Stomach (tissue), 9 donors: Measurements from ENCODE around the gene NXPE4. TPM values are rescaled to one million over a fixed set of nuclear protein-coding genes. Genes with fewer than 3 reads are reported as not detected.
"Not testable (repeated sequence)": the region's sequence is repeated elsewhere in the genome, so short reads cannot be mapped to it uniquely, and the experiment has no call there.

Experiments used
- DNase-seq, 2 donors: peaks; one replicate each; pipeline versions ENCODE4 v3.0.0 to v3.0.0-alpha.2; 2013 to 2019
- H3K27ac ChIP-seq, 5 donors: fragments of 200-600 bp in 4 of 5; sonication (generic) in 4 of 5; one replicate each; pipeline ENCODE4 v1.5.1; 2013 to 2019; ENCODE audit warnings: mild to moderate bottlenecking in 1 of 5, moderate library complexity in 1 of 5
- H3K27me3 ChIP-seq, 3 donors: fragments of 200-600 bp; sonication (generic); one replicate each; pipeline ENCODE4 v1.5.1; 2017 to 2019; ENCODE audit warnings: mixed run types in 1 of 3
- H3K36me3 ChIP-seq, 4 donors: fragments of 200-600 bp; sonication (generic); 1 replicate in 3 of 4; 2 replicates in 1 of 4; pipeline ENCODE4 v1.5.1; 2016 to 2019
- H3K4me1 ChIP-seq, 4 donors: fragments of 200-600 bp; sonication (generic); one replicate each; pipeline ENCODE4 v1.5.1; 2016 to 2019
- H3K4me3 ChIP-seq, 4 donors: fragments of 200-600 bp; sonication (generic) in 3 of 4; one replicate each; pipeline ENCODE4 v1.5.1; 2016 to 2019; ENCODE audit warnings: mild to moderate bottlenecking in 1 of 4
- H3K9me3 ChIP-seq, 4 donors: fragments of 200-600 bp; sonication (generic); one replicate each; pipeline ENCODE4 v1.5.1; 2016 to 2019
- CTCF ChIP-seq, 7 experiments: fragments of 450-650 bp in 4 of 7; fragments of 200-600 bp in 3 of 7; sonication (generic) in 3 of 7; IDR thresholded peaks; one replicate each; pipeline ENCODE4 v1.5.1; 2016 to 2019; ENCODE audit warnings: antibody characterized with exemption in 7 of 7, control low read depth in 2 of 7, mild to moderate bottlenecking in 1 of 7
- EP300 ChIP-seq: sonication (generic); formaldehyde crosslinking; IDR thresholded peaks from one replicate; pipeline ENCODE4 v1.6.1; 2017; ENCODE audit warnings: antibody characterized with exemption
- POLR2A ChIP-seq, 4 donors: fragments of 450-650 bp; IDR thresholded peaks; one replicate each; pipeline ENCODE4 v1.6.1; 2016; ENCODE audit warnings: antibody characterized with exemption in 4 of 4, control low read depth in 2 of 4, mild to moderate bottlenecking in 1 of 4, moderate library complexity in 1 of 4
- POLR2AphosphoS5 ChIP-seq, 3 donors: sonication (generic); formaldehyde crosslinking; IDR thresholded peaks; one replicate each; pipeline ENCODE4 v1.6.1; 2016; ENCODE audit warnings: antibody characterized with exemption in 3 of 3
- WGBS, 5 donors: extraction: QIAGEN DNeasy Blood & Tissue Kit in 3 of 5; methylation state at CpG; one replicate each; pipeline versions ENCODE4 v1.1.5 to v1.1.7; 2013 to 2018; 5-methylcytosine and 5-hydroxymethylcytosine counted together
- intact Hi-C: fragments of 100-400 bp; cut with DNase I; formaldehyde crosslinking; loops from one replicate; pipeline ENCODE4 v1.15.1; 2023; ENCODE audit warnings: low total_unique reads
- polyA plus RNA-seq, 3 donors: library from polyadenylated mRNA; stranded (reverse); fragments of 200-250 nt; gene quantifications; one replicate each; pipeline ENCODE4 v1.2.3, GENCODE V29; 2013
- total RNA-seq, 5 donors: library from RNA; depleted of rRNA; stranded (reverse); fragments of >200 nt; gene quantifications; one replicate each; pipeline versions ENCODE4 v1.1.0 to v1.2.3, GENCODE V29; 2014 to 2016
- donor health status: healthy with polysubstance abuse.
- donor health status: Bipolar disorder and iron deficiency.
- donor health status: healthy.

The NXPE4 gene
- total and polyA plus RNA-seq, 8 donors = 24.3 TPM; not detected in 7

- no peak overlapping the region for H3K27ac ChIP-seq
- H3K4me1 ChIP-seq = no peaks in the 10 kb centered on the region
- no peaks in the 10 kb centered on the region for H3K9me3 ChIP-seq
- no peak overlapping the region for H3K4me3 ChIP-seq
- no peaks in the 10 kb centered on the region for H3K27me3 ChIP-seq
- DNase-seq = no peak
- 82 to 90% (median 86%) methylated on average over 10 to 11 of the region's 11 CpGs for WGBS, 5 donors
- intact Hi-C loops = no loop called here
- TF ChIP-seq POLR2AphosphoS5 (IDR thresholded peaks at IDR 0.05) = no peak
- no peak for TF ChIP-seq EP300
- no peak for TF ChIP-seq POLR2A (IDR thresholded peaks at IDR 0.05)
- no peak for TF ChIP-seq CTCF (IDR thresholded peaks at IDR 0.05)
- no peaks in the 10 kb centered on the region for H3K36me3 ChIP-seq
Observed at GRCh38 chr11:114607753-114608459, 12.3 kb upstream of the NXPE4 start.

- H3K4me1 ChIP-seq, H3K4me3 ChIP-seq, DNase-seq, intact Hi-C loops, H3K36me3 ChIP-seq, H3K9me3 ChIP-seq, H3K27me3 ChIP-seq, H3K27ac ChIP-seq: not testable (repeated sequence)
- WGBS, 5 donors = 79 to 94% (median 89%) methylated on average over 5 of the region's 5 CpGs
Observed at GRCh38 chr11:114606802-114607075, 11.2 kb upstream of the NXPE4 start.

GRCh38 chr11:114606003-114606801, 10.6 kb upstream of the NXPE4 start:
- intact Hi-C loops = no loop called here
- Histone ChIP-seq H3K9me3 (no peaks in the 10 kb centered on the region), H3K4me3 (no peak overlapping the region), H3K36me3 (no peaks in the 10 kb centered on the region), H3K4me1 (no peaks in the 10 kb centered on the region), H3K27ac (no peak overlapping the region), H3K27me3 (no peaks in the 10 kb centered on the region)
- TF ChIP-seq EP300 (no peak), CTCF (IDR thresholded peaks at IDR 0.05) (no peak), POLR2A (IDR thresholded peaks at IDR 0.05) (no peak), POLR2AphosphoS5 (IDR thresholded peaks at IDR 0.05) (no peak)
- no peak for DNase-seq
- 81 to 91% (median 83%) methylated on average over 9 of the region's 9 CpGs for WGBS, 5 donors

- Histone ChIP-seq H3K4me1 (no peaks in the 10 kb centered on the region), H3K27me3 (no peaks in the 10 kb centered on the region), H3K27ac (no peak overlapping the region), H3K36me3 (no peaks in the 10 kb centered on the region), H3K4me3 (no peak overlapping the region), H3K9me3 (no peaks in the 10 kb centered on the region)
- intact Hi-C loops = no loop called here
- 87 to 93% (median 91%) methylated on average over 10 of the region's 10 CpGs for WGBS, 5 donors
- DNase-seq = no peak
- no peak for TF ChIP-seq CTCF (IDR thresholded peaks at IDR 0.05)
- no peak for TF ChIP-seq POLR2AphosphoS5 (IDR thresholded peaks at IDR 0.05)
- no peak for TF ChIP-seq POLR2A (IDR thresholded peaks at IDR 0.05)
- TF ChIP-seq EP300 = no peak
Observed at GRCh38 chr11:114605370-114605769, 9.8 kb upstream of the NXPE4 start.

- Histone ChIP-seq H3K9me3 (no peaks in the 10 kb centered on the region), H3K4me3 (no peak overlapping the region), H3K36me3 (no peaks in the 10 kb centered on the region), H3K4me1 (no peaks in the 10 kb centered on the region), H3K27me3 (no peaks in the 10 kb centered on the region), H3K27ac (no peak overlapping the region)
- no peak for DNase-seq
- TF ChIP-seq CTCF (IDR thresholded peaks at IDR 0.05) = no peak
- TF ChIP-seq POLR2A (IDR thresholded peaks at IDR 0.05) = no peak
- TF ChIP-seq POLR2AphosphoS5 (IDR thresholded peaks at IDR 0.05) = no peak
- no peak for TF ChIP-seq EP300
- WGBS, 5 donors = 39 to 79% (median 68%) methylated on average over 3 to 5 of the region's 5 CpGs
- intact Hi-C loops = no loop called here
Observed at GRCh38 chr11:114604886-114605285, 9.3 kb upstream of the NXPE4 start.
